Activated naive CD4-positive, alpha-beta T cell treated with anti-CD3 and anti-CD28 coated beads, Interleukin-2, amount 50 U/mL, for 24 hours (primary cell): Measurements from ENCODE around the gene ARF1.

Experiments
- H3K27ac Mint-ChIP-seq: one replicate; pipeline ENCODE4 v1.8.0; 2021; ENCODE audit warnings: mild to moderate bottlenecking, mixed read lengths
- H3K27me3 Mint-ChIP-seq: one replicate; pipeline ENCODE4 v1.8.0; 2021; ENCODE audit warnings: mixed read lengths
- H3K36me3 Mint-ChIP-seq: one replicate; pipeline ENCODE4 v1.8.0; 2021; ENCODE audit warnings: mixed read lengths
- H3K4me1 Mint-ChIP-seq: one replicate; pipeline ENCODE4 v1.8.0; 2021; ENCODE audit warnings: mixed read lengths
- H3K4me3 Mint-ChIP-seq: one replicate; pipeline ENCODE4 v1.8.0; 2021; ENCODE audit warnings: mild to moderate bottlenecking, mixed read lengths
- H3K9me3 Mint-ChIP-seq: one replicate; pipeline ENCODE4 v1.8.0; 2021; ENCODE audit warnings: mixed read lengths

Gene ARF1

GRCh38 chr1:228045871-228046270 is 36.6 kb upstream of the ARF1 start:
- H3K9me3 Mint-ChIP-seq: no peaks in the 10 kb centered on the region
- H3K4me3 Mint-ChIP-seq: no peak overlapping the region
- H3K36me3 Mint-ChIP-seq: peaks cover 1% of the 10 kb centered on the region
- H3K27me3 Mint-ChIP-seq: peaks cover 6% of the 10 kb centered on the region
- no peak overlapping the region for H3K27ac Mint-ChIP-seq
- no peaks in the 10 kb centered on the region for H3K4me1 Mint-ChIP-seq

GRCh38 chr1:228046421-228047182 is 35.9 kb upstream of the ARF1 start:
- Mint-ChIP-seq H3K9me3 (no peaks in the 10 kb centered on the region), H3K27ac (no peak overlapping the region), H3K4me1 (no peaks in the 10 kb centered on the region), H3K36me3 (peaks cover 1% of the 10 kb centered on the region), H3K4me3 (no peak overlapping the region), H3K27me3 (peaks cover 6% of the 10 kb centered on the region)

- Mint-ChIP-seq H3K27ac (no peak overlapping the region), H3K4me3 (no peak overlapping the region), H3K9me3 (no peaks in the 10 kb centered on the region), H3K27me3 (peaks cover 7% of the 10 kb centered on the region), H3K4me1 (no peaks in the 10 kb centered on the region), H3K36me3 (peaks cover 1% of the 10 kb centered on the region)
These were observed 35.4 kb upstream of the ARF1 start for GRCh38 chr1:228047183-228047466.

- Mint-ChIP-seq H3K4me1 (no peaks in the 10 kb centered on the region), H3K4me3 (no peak overlapping the region), H3K27ac (no peak overlapping the region), H3K27me3 (peaks cover 11% of the 10 kb centered on the region), H3K36me3 (peaks cover 1% of the 10 kb centered on the region), H3K9me3 (no peaks in the 10 kb centered on the region)
These were observed 34.4 kb upstream of the ARF1 start for GRCh38 chr1:228048120-228048519.

- no peak overlapping the region for H3K4me3 Mint-ChIP-seq
- H3K27ac Mint-ChIP-seq: no peak overlapping the region
- H3K9me3 Mint-ChIP-seq: peaks cover 5% of the 10 kb centered on the region
- no peaks in the 10 kb centered on the region for H3K4me1 Mint-ChIP-seq
- H3K36me3 Mint-ChIP-seq: peaks cover 1% of the 10 kb centered on the region
- peaks cover 16% of the 10 kb centered on the region for H3K27me3 Mint-ChIP-seq
These were observed 33.7 kb upstream of the ARF1 start for GRCh38 chr1:228048659-228049298.

- H3K36me3 Mint-ChIP-seq: peaks cover 1% of the 10 kb centered on the region
- H3K9me3 Mint-ChIP-seq: peaks cover 5% of the 10 kb centered on the region
- no peak overlapping the region for H3K27ac Mint-ChIP-seq
- H3K4me1 Mint-ChIP-seq: no peaks in the 10 kb centered on the region
- no peak overlapping the region for H3K4me3 Mint-ChIP-seq
- peaks cover 20% of the 10 kb centered on the region for H3K27me3 Mint-ChIP-seq
These were observed 31.8 kb upstream of the ARF1 start for GRCh38 chr1:228050571-228051231.

- Mint-ChIP-seq H3K4me1 (peaks cover 5% of the 10 kb centered on the region), H3K36me3 (no peaks in the 10 kb centered on the region), H3K4me3 (peak overlapping the region; percentile 11), H3K27ac (no peak overlapping the region), H3K27me3 (peaks cover 32% of the 10 kb centered on the region), H3K9me3 (peaks cover 4% of the 10 kb centered on the region)
These were observed 24.1 kb upstream of the ARF1 start for GRCh38 chr1:228058172-228058948.

GRCh38 chr1:228058949-228059633 is 23.4 kb upstream of the ARF1 start:
- Mint-ChIP-seq H3K9me3 (no peaks in the 10 kb centered on the region), H3K27me3 (peaks cover 25% of the 10 kb centered on the region), H3K36me3 (no peaks in the 10 kb centered on the region), H3K27ac (no peak overlapping the region), H3K4me3 (peak overlapping the region; percentile 42), H3K4me1 (peaks cover 5% of the 10 kb centered on the region)

GRCh38 chr1:228059634-228060457 is 22.7 kb upstream of the ARF1 start:
- Mint-ChIP-seq H3K27me3 (peaks cover 24% of the 10 kb centered on the region), H3K4me1 (peaks cover 5% of the 10 kb centered on the region), H3K27ac (no peak overlapping the region), H3K9me3 (no peaks in the 10 kb centered on the region), H3K36me3 (no peaks in the 10 kb centered on the region), H3K4me3 (peak overlapping the region; percentile 42)

GRCh38 chr1:228060458-228061190 is 21.9 kb upstream of the ARF1 start:
- H3K27me3 Mint-ChIP-seq: peaks cover 26% of the 10 kb centered on the region
- H3K4me3 Mint-ChIP-seq: no peak overlapping the region
- no peak overlapping the region for H3K27ac Mint-ChIP-seq
- peaks cover 5% of the 10 kb centered on the region for H3K4me1 Mint-ChIP-seq
- H3K9me3 Mint-ChIP-seq: no peaks in the 10 kb centered on the region
- H3K36me3 Mint-ChIP-seq: no peaks in the 10 kb centered on the region

- no peaks in the 10 kb centered on the region for H3K36me3 Mint-ChIP-seq
- peaks cover 5% of the 10 kb centered on the region for H3K4me1 Mint-ChIP-seq
- no peak overlapping the region for H3K4me3 Mint-ChIP-seq
- H3K9me3 Mint-ChIP-seq: no peaks in the 10 kb centered on the region
- no peak overlapping the region for H3K27ac Mint-ChIP-seq
- H3K27me3 Mint-ChIP-seq: peaks cover 21% of the 10 kb centered on the region
These were observed 21.0 kb upstream of the ARF1 start for GRCh38 chr1:228061411-228062084.

- H3K4me1 Mint-ChIP-seq: peaks cover 5% of the 10 kb centered on the region
- no peak overlapping the region for H3K27ac Mint-ChIP-seq
- no peaks in the 10 kb centered on the region for H3K9me3 Mint-ChIP-seq
- no peaks in the 10 kb centered on the region for H3K36me3 Mint-ChIP-seq
- H3K4me3 Mint-ChIP-seq: no peak overlapping the region
- peaks cover 17% of the 10 kb centered on the region for H3K27me3 Mint-ChIP-seq
These were observed 20.3 kb upstream of the ARF1 start for GRCh38 chr1:228062085-228062791.

GRCh38 chr1:228062812-228063211 is 19.7 kb upstream of the ARF1 start:
- H3K4me1 Mint-ChIP-seq: peaks cover 5% of the 10 kb centered on the region
- peaks cover 16% of the 10 kb centered on the region for H3K27me3 Mint-ChIP-seq
- no peak overlapping the region for H3K4me3 Mint-ChIP-seq
- H3K9me3 Mint-ChIP-seq: no peaks in the 10 kb centered on the region
- H3K27ac Mint-ChIP-seq: no peak overlapping the region
- no peaks in the 10 kb centered on the region for H3K36me3 Mint-ChIP-seq
